K562 (cell line): ENCODE results near the gene ZKSCAN5. TPM values are rescaled to one million over a fixed set of nuclear protein-coding genes. Genes with fewer than 3 reads are reported as not detected.
A peak's percentile ranks its signal among the peaks of the same experiment; 100 is the strongest.

ENCODE experiments used
- BACH1 ChIP-seq: fragments of 200-800 bp; sonication (Bioruptor generic); IDR thresholded peaks from 2 replicates; pipeline ENCODE4 v1.6.1; 2016; ENCODE audit warnings: missing genetic modification characterization, missing compliant biosample characterization
- BCL6 ChIP-seq: fragments of 250-450 bp; sonication (Bioruptor Pico); IDR thresholded peaks from 2 replicates; pipeline ENCODE4 v1.4.0; 2020
- CBFA2T2 ChIP-seq: fragments of 450-650 bp; conservative IDR thresholded peaks from 2 replicates; pipeline ENCODE4 v1.6.1; 2017; ENCODE audit warnings: mild to moderate bottlenecking
- DIDO1 ChIP-seq: fragments of 450-650 bp; IDR thresholded peaks from 2 replicates; pipeline ENCODE4 v1.6.1; 2016; ENCODE audit warnings: low read depth, missing biosample characterization, missing genetic modification characterization
- GTF3C2 ChIP-seq: IDR thresholded peaks from 3 replicates; pipeline ENCODE4 v1.6.1; 2011; ENCODE audit warnings: borderline replicate concordance, mild to moderate bottlenecking, moderate library complexity; ENCODE audit not compliant: insufficient read length; ENCODE audit errors: extremely low read depth
- HDAC1 ChIP-seq, 2 experiments: fragments of 450-650 bp; IDR thresholded peaks; 2 replicates each; pipeline ENCODE4 v1.6.1; 2016 to 2017; ENCODE audit warnings: inconsistent platforms in 1 of 2, mild to moderate bottlenecking in 1 of 2, moderate library complexity in 1 of 2
- ILF3 ChIP-seq: fragments of 450-650 bp; IDR thresholded peaks from 2 replicates; pipeline ENCODE4 v1.6.1; 2018; ENCODE audit warnings: antibody characterized with exemption, mild to moderate bottlenecking, moderate library complexity, borderline replicate concordance
- POLR2AphosphoS2 ChIP-seq: IDR thresholded peaks from 2 replicates; pipeline ENCODE4 v1.6.1; 2012; ENCODE audit warnings: low read length, improper control_type of control experiment
- RREB1 ChIP-seq: fragments of 250-450 bp; sonication (Bioruptor Pico); IDR thresholded peaks from 2 replicates; pipeline ENCODE4 v1.4.0; 2020
- THAP7 ChIP-seq: fragments of 250-450 bp; sonication (Bioruptor Pico); IDR thresholded peaks from 2 replicates; pipeline ENCODE4 v1.5.0; 2021
- ZBTB33 ChIP-seq: sonication (generic); formaldehyde crosslinking; IDR thresholded peaks from 2 replicates; pipeline ENCODE4 v1.8.1; 2023; ENCODE audit warnings: mild to moderate bottlenecking, missing genetic modification reagents
- ZNF121 ChIP-seq: sonication (generic); formaldehyde crosslinking; conservative IDR thresholded peaks from 2 replicates; pipeline ENCODE4 v1.8.0; 2022; ENCODE audit warnings: missing genetic modification reagents
- ZNF174 ChIP-seq: fragments of 250-450 bp; sonication (Bioruptor Pico); IDR thresholded peaks from 2 replicates; pipeline ENCODE4 v1.4.0; 2020; ENCODE audit warnings: mild to moderate bottlenecking
- polyA plus RNA-seq, 8 experiments: library from polyadenylated mRNA; depleted of rRNA in 4 of 8; stranded (reverse) in 5 of 8; unstranded in 3 of 8; fragments of >200 nt; fragmentation: Nextera tagmentation in 2 of 8; fragmentation: Illumina TruSeq in 1 of 8; extraction: Ambion mirVana in 2 of 8; extraction: Trizol in 1 of 8; gene quantifications; 2 replicates each; pipeline versions ENCODE4 v1.2.1 to v1.2.3, GENCODE V29; 2011 to 2014; ENCODE audit warnings: inconsistent platforms in 1 of 8, missing spikeins in 1 of 8
- total RNA-seq, 7 experiments: library from RNA; depleted of rRNA in 6 of 7; stranded (reverse); fragments of >200 nt in 6 of 7; fragmentation: Illumina TruSeq in 2 of 7; extraction: Trizol in 2 of 7; gene quantifications; 2 replicates each; pipeline versions ENCODE4 v1.2.1 to v1.2.3, GENCODE V29; 2011 to 2021; ENCODE audit warnings: low replicate concordance in 1 of 7
- TF ChIP-seq, protein P1 (sequence below): fragments of 250-450 bp; sonication (Bioruptor Pico); IDR thresholded peaks from 2 replicates; pipeline ENCODE4 v1.8.0; 2022; ENCODE audit warnings: inconsistent platforms

ZKSCAN5 gene
- total and polyA plus RNA-seq, 9 of the 15 experiments (the other 6 are each of a cell fraction or from before 2014, with no cell fraction given) = 4.2 to 19.0 (median 15.0) TPM

DNA sequence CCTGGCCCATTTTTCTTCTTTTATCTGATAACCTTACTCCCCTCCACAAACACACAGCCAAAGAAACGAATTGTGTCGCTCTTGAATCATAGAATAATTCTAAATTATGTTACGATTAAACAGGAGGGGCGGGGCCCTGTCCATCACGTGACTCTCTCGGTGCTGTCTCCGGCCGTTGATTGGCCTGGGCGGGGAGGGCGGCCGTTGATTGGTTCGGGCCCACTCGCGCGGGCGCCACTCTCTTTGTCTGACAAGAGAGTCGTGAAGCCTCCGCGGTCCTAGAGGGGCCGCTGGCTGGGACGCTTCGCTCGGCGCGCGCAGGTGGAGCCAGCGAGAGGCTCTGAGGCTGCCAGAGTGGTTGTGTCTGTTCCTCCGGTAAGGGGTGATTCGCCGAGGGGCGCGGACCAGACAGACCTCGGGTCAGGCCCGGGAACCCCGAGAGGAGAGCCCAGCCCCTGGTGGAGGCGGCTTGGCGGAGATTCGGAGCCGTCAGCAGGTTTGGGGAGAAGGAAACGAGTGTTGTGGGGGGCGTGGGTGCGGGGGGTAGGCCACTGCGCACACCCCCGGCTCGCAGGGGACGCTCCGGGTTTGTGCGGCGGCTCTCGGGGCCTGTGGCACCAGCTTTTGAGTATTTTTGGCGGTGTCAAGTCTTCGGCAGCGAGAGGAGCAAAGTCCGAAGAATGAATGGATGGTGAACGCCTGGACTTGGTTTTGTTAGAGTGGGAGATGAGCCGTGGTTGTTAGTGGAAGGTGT is 31.7 kb upstream of the ZKSCAN5 start, which contains the start of gene ZNF789 (continued):
- TF ChIP-seq, protein P1, sequence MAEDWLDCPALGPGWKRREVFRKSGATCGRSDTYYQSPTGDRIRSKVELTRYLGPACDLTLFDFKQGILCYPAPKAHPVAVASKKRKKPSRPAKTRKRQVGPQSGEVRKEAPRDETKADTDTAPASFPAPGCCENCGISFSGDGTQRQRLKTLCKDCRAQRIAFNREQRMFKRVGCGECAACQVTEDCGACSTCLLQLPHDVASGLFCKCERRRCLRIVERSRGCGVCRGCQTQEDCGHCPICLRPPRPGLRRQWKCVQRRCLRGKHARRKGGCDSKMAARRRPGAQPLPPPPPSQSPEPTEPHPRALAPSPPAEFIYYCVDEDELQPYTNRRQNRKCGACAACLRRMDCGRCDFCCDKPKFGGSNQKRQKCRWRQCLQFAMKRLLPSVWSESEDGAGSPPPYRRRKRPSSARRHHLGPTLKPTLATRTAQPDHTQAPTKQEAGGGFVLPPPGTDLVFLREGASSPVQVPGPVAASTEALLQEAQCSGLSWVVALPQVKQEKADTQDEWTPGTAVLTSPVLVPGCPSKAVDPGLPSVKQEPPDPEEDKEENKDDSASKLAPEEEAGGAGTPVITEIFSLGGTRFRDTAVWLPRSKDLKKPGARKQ (CRISPR knock-in tag) = no peak
- TF ChIP-seq THAP7 (CRISPR knock-in tag) = peak; percentile 8; the same call in 1 of the 2 replicates
- peak in 1 of 2 experiments; percentile 92; a peak in 2 of 4 replicates for TF ChIP-seq HDAC1 (IDR thresholded peaks at IDR 0.05)
- TF ChIP-seq DIDO1 (tag) = no peak
- TF ChIP-seq ZNF121 (CRISPR knock-in tag) = no peak
- peak; percentile 94 for TF ChIP-seq CBFA2T2
- TF ChIP-seq POLR2AphosphoS2 = no peak
- TF ChIP-seq ZNF174 (CRISPR knock-in tag) = peak; percentile 72; the same call in 1 of the 2 replicates
- peak; percentile 74; the same call in 1 of the 2 replicates for TF ChIP-seq ILF3
- no peak for TF ChIP-seq BACH1 (tag)
- no peak for TF ChIP-seq ZBTB33 (CRISPR knock-in tag)
- no peak for TF ChIP-seq BCL6 (CRISPR knock-in tag)
- TF ChIP-seq GTF3C2 = no peak
- TF ChIP-seq RREB1 (CRISPR knock-in tag) = no peak; the same call in 1 of the 2 replicates
